Stimulated activated CD4-positive, alpha-beta T cell treated with anti-CD3 and anti-CD28 coated beads, Interleukin-4, amount 100 ng/mL, for 48 hours (primary cell): ENCODE measurements around the gene TMEM164.

Experiments used
- DNase-seq, 2 donors: peaks; one replicate each; pipeline ENCODE4 v3.0.0-alpha.2; 2020; ENCODE audit warnings: low read depth in 2 of 2

The TMEM164 gene

DNA sequence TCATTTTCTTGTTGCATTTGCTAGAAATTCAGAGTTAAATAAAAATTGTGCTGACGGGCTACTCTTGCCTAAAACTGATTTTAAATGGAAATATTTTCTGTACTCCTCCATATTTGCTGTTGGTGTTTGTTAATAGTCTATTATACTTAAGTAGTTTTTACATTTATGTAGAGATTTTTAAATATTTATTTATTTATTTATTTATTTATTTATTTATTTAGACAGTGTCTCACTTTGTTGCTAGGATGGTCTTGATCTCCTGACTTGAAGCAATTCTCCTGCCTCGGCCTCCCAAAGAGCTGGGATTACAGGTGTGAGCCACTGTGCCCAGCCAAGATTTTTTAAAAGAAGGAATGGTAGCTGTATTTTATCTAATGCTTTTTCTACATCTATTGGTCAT lies 68.1 kb downstream of the TMEM164 start:
- no peak for DNase-seq

GRCh38 chrX:110081320-110081719 lies 78.4 kb downstream of the TMEM164 start:
- no peak for DNase-seq

- no peak for DNase-seq
Observed at GRCh38 chrX:110081740-110082139, 78.8 kb downstream of the TMEM164 start.

DNA sequence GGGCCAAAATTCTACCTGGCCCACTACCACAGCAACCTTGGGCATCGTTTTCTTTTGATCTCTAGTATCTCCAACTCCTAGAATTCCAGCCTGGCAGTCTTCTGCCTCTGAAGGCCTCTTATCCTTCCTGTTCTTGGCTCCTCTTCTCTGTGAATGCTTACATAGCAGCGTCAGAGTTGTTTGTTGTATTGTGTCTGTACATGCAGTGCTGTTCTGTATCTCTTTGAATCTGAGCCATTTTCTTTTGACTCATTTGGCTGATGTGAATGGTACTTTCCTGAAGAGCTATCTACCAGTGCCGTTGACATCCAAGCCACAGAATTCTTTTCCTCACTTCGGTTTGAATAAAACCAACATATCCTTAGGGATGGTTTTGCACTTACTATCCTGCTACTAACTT lies 79.2 kb downstream of the TMEM164 start:
- DNase-seq, result no peak

GRCh38 chrX:110086162-110086915 lies 83.4 kb downstream of the TMEM164 start:
- DNase-seq, result no peak

GRCh38 chrX:110086916-110087484 lies 84.1 kb downstream of the TMEM164 start:
- DNase-seq, result no peak

- no peak for DNase-seq
Observed at GRCh38 chrX:110087485-110088356, 84.8 kb downstream of the TMEM164 start.

GRCh38 chrX:110089656-110090403 lies 86.9 kb downstream of the TMEM164 start:
- DNase-seq, result no peak

DNA sequence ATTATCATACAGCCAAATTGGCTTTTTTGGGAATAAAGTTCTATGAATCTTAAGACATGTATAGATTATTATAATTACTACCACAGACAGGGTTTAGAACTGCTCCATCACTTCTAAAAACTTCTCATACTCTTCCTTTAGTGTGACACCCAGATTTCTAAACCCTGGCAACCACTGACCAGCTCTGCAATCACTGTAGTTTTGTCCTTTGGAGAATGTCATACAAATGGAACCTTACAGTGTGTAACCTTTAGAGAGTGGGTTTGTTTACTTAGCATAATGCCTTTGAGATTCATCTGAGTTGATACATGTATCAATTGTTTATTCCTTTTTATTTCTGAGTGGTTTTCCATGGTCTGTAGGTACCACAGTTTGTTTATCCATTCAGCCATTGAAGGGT lies 95.0 kb downstream of the TMEM164 start:
- DNase-seq, result no peak

DNA sequence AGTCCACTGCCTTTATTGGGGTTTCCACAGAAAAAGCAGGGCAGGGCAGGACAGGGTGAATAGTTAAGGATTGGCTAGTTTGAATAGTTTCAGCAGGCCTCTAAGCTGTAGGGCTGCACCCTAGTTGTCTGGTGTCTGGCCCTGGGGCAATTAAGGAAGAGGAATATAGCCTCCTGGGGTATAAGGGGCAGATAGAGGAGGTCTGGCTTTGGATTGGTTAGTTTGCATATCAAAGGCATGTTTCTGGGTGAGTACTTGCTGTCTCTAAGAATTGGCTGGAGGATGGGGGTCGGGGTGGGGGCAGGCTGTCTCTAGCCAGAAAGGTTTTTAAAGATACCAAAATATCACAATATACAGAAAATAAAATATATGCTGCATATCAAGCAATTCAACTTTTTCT lies 100.4 kb downstream of the TMEM164 start:
- DNase-seq, result no peak

DNA sequence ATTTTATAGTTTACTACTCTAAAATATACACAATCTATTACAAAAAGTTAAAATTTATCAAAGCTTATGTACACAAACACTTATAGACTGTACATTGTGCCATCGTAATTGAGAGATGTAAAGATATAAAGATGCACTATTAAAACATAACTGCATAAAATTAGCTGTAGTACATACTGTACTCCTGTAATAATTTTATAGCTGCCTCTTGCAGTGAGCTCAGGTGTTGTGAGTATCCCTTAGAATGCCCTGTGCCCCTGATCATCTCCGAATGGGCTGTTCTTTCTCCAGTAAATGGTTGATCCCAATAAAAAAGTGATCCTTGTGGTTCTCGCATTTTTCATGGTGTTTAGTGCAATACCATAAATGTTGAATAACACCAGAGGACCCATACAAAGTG lies 101.2 kb downstream of the TMEM164 start:
- no peak for DNase-seq

GRCh38 chrX:110108381-110108821 lies 105.5 kb downstream of the TMEM164 start:
- no peak for DNase-seq

GRCh38 chrX:110114260-110114776 lies 111.4 kb downstream of the TMEM164 start:
- DNase-seq, result no peak

GRCh38 chrX:110116066-110116980 lies 113.4 kb downstream of the TMEM164 start:
- no peak for DNase-seq

DNA sequence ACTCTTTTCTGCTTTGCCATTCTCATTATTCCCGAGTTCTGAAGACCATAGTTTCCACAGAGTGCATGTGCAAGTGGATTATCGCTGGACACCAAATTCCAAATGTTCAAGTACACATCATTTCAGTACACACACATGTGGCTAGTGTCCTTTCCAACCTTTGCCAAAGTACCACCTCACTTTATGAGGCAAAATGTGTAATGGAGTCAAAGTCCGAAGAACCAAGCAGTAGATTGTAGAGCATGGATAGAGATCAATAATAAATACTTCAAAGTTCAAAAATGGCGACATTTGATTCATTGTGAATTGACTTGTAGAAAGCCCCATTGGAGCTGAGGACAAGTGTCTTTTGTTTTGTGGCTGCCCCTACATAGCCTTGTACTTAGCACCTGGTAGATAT lies 115.6 kb downstream of the TMEM164 start:
- DNase-seq, result no peak

- no peak for DNase-seq
Observed at GRCh38 chrX:110119480-110119879, 116.6 kb downstream of the TMEM164 start.

- DNase-seq, result no peak
Observed at GRCh38 chrX:110120025-110120424, 117.1 kb downstream of the TMEM164 start.

DNA sequence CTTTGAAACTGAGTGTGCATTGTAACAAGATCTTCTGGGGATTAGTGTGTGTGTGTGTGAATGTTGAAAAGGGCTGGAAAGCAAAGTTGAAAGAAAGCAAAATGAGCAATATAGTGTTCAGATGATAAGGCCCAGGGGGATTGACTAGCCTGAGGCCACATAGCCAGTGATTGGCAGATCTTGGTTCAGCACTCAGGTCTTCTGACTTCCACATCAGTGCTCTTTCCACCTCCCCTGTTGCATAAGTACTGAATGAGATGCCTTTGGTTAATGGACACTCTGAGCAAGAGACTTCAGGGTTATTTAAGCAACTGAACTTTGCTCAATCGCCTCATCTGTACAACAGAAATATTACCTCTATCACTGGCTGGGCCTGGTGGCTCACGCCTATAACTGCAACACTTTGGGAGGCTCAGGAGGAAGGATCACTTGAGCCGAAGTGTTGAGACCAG lies 120.4 kb downstream of the TMEM164 start:
- no peak for DNase-seq

- no peak for DNase-seq
Observed at GRCh38 chrX:110125446-110126162, 122.7 kb downstream of the TMEM164 start.

DNA sequence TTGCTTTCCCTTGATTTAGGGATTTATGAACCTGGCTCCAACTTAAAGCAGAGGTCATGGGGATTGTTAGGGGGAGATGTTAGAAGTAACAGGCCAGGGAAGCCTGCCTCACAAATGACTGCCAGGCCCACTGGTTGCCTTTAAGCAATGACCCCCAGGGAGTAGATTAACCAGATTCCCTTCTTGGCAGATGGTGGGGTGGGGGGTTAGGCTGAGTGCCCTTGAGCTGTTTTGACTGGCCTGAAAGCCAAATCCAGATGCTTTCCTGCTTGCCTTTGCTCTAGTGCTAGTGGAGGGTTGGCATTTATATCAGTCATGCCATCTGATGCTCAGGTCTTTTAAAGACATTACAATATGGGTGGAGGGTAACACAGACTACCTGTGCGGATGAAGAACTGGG lies 128.1 kb downstream of the TMEM164 start:
- no peak for DNase-seq
